SKM-1 treated with dmso at 0.1 percent for 144 hours (cell line): ENCODE data around the gene B4GALNT1.
"Not testable (repeated sequence)": the region's sequence is repeated elsewhere in the genome, so short reads cannot be mapped to it uniquely, and the experiment has no call there.

Experiments used
- DNase-seq: peaks from one replicate; lab custom pipeline; 2025; ENCODE audit not compliant: unreplicated experiment; lab: John Stamatoyannopoulos, UW

Gene B4GALNT1

GRCh38 chr12:57609781-57610553, 23.0 kb downstream of the B4GALNT1 start:
- no peak for DNase-seq

DNA sequence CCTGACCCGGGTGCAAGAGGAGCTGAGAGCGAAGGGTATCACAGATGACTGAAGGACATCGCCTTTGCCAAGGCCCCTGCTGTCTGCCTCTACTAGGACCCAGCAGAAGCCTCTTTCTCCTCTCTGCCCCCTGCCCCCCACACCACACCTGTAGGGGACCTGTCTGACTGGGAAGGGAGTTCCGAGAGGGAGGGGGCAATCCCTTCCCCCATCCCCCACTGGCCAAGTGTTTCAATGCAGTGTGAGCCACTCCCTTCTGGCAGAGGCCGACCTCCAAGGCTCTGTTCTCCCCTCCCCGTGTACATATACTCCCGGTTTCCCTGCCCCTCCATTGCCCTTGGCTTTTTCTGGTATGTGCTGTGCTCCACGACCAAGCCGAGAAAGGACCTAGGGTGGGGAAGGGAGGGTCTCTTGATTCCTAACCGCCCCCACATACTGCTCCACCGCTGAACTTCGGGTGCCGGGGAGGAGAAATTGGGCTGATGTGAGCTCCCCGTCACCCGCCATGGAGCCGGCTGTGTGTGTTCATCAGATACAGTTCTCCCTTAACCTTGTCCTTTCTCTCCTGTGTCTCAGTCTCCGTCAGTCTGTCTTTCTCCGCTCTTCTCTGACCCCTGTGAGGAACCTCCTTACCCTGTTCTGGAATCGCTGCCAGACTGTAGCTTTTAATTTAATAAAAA, 23.8 kb downstream of the B4GALNT1 start:
- no peak for DNase-seq

- DNase-seq: no peak
These were observed 24.9 kb downstream of the B4GALNT1 start for GRCh38 chr12:57607958-57608663.

DNA sequence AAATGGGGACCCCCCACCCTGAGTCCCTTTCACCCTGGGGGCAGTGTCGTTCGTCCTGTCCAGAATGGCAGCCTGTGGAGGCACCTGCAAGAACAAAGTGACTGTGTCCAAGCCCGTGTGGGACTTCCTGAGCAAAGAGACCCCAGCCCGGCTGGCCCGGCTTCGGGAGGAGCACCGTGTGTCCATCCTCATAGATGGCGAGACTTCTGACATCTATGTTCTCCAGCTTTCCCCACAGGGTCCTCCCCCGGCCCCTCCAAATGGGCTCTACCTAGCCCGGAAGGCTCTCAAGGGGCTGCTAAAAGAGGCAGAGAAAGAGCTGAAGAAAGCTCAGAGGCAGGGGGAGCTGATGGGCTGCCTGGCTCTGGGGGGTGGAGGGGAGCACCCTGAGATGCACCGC, 26.2 kb downstream of the B4GALNT1 start:
- no peak for DNase-seq

GRCh38 chr12:57606399-57606798, 26.6 kb downstream of the B4GALNT1 start:
- no peak for DNase-seq

GRCh38 chr12:57605811-57606311, 27.1 kb downstream of the B4GALNT1 start:
- no peak for DNase-seq

DNA sequence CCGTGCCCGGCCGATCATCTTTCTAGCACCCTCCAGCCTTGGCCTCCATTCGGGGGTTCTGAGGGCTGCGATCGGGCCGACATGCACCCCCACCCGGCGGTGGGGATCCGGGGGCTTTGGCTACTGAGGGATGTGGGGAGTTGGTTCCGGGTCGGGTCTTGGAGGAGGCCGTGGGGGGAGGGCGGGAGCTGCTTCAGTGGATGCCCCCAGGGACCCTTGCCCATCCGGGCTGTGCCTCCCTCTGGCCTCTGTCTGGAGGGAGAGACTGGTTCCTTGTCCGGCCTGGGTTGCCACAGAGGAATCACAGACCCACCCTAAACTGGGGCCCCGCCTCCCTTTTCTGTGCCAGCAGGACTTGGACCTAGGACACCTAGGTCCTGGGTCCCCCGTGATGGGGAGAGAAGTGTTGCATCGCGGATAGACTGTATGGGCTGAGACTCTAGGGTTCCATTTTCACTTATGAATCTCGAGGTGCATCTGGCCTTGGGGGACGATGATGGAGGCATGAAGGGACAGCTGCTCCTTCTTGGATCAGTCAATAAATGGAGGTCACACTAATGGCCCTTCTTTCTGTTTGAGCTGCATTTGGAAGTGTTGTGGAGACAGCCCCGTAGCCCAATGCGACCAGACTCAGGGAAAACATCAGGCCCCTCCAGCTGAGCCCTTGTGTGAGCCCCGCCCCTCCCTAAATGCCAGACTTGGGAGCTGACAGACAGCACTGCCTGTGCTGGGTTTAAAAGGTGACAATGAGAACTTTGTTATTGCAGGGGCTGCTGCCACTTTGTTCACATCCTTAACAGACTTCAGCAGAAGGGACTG, 27.8 kb downstream of the B4GALNT1 start:
- DNase-seq: no peak

DNA sequence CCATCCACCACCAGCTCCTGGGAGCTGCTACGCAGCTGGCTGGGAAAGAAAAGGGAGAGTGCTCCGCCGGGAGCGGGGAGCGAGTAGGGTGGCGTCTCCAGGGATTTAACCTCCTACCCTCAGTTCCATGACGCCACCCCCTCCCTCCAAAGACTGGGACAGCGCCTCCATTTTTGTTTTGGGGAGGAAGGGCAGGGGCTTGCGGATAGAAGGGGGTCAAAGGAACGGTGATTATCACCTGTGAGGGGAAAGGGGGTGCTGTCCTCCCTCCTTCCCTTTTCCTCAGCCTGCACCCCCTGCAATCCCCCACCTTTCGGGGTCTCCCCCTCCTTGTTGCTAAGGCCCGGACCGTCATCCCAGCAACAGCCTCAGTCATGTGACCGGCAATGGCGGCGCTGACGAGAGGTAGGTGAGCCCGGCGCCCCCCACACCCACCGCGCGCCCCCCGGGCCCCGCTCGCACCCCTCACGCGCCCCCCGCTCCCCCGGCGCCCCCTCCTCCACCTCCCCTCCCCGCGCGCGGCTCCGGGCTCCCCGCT, 28.5 kb downstream of the B4GALNT1 start, which contains the start of gene DTX3:
Gene DTX3 (plus strand): TSS at position 371 of the 538 bp plus-strand sequence. CDS start 1,694 bp downstream, outside the sequence.
- DNase-seq: no peak

DNA sequence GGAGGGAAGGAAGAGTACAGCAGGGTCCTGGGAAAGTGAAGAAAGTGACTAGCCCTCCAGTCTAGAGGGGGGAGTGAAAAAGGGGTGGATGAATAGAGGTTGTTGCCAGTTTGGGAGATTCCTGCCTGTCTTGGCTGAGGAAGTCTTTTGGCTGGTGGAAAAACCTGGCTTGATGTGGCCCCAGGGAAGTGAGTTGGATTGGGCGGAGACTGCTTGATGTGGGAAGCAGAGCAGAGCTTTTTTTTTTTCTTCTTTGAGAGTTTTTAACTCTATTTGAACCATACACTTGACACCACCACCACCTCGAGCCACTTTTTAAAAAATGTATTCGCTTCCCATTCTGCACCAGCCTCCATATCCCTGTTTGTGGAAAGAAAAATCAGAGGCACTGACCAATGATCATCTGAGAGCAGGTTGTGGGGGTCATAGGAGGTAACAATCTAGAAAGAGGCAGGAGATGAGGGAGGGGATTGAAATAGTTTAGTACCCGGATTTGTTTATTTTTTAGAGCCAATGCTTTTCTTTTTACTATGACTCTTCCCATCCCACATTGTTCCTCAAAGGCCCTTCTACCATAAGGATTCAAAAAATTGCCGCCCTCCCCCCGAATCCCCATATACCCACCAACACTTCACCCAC, 29.1 kb downstream of the B4GALNT1 start:
- DNase-seq: no peak

DNA sequence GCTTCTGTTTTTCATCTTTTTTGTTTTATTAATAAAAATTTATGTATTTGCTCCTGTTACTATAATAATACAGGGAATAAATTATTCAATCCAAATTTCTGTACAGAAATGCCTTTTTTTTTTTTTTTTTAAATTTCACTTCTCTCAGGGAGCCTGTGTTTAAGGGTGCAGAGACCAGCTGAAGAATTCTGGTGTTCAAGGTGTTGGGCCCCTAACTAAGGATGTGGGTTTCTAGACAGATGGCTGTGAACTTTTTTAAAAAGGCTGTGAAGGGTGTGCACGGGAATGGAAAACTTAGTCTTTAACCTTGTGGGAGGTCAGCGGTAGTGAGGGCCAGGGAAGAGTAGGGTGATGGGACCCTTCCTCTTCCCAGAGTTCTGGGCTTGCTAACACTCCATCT, 29.7 kb downstream of the B4GALNT1 start:
- no peak for DNase-seq

GRCh38 chr12:57602544-57602943, 30.5 kb downstream of the B4GALNT1 start:
- DNase-seq: no peak

DNA sequence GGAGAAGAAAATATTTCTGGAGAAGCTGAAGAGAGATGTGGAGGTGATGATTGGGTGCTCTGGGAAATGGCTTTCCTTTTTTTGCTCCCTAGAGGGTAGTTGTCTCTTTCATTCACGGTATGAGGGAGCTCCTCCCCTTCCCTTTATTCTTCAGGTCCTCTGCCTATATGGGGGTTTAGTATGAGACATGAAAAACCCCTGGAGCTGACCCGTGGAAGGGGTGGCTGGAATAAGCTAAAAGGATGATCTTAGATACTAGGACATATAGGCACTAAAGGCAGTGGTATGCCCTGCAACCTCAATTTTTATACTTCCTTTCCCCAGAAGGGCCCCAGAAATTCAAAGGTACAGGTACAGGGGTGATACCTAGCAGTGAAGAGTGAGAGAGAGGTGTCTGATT, 32.6 kb downstream of the B4GALNT1 start:
- no peak for DNase-seq

GRCh38 chr12:57593187-57593586, 39.8 kb downstream of the B4GALNT1 start:
- no peak for DNase-seq

DNA sequence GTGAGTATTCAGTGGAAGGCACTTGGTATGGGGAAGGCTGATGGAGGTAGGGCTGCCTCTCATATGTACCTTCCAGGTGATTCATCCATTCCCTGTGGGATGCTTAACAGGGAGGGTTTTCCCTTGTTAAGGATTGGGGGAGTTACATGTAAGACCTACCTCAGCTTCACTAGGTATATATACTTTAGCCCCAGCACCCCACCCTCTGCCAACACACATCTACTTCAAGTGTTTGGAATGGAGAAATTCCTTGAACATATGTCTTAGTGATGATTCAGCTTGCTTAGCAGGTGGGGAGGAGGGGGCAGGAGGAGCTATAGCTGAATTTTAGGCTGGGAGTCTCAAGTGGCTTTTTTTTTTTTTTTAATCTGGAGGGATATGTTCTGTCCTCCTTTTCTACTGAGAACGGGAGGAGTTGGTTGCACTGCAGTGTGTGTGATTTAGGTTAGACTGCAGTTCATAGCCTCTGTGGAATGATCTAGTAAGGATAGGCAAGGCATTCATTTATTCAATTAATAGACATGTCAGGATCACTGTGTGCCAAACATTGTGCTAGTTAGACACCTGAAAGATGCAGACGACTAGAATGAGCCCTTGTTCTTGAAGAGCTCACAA, 40.3 kb downstream of the B4GALNT1 start:
- no peak for DNase-seq

DNA sequence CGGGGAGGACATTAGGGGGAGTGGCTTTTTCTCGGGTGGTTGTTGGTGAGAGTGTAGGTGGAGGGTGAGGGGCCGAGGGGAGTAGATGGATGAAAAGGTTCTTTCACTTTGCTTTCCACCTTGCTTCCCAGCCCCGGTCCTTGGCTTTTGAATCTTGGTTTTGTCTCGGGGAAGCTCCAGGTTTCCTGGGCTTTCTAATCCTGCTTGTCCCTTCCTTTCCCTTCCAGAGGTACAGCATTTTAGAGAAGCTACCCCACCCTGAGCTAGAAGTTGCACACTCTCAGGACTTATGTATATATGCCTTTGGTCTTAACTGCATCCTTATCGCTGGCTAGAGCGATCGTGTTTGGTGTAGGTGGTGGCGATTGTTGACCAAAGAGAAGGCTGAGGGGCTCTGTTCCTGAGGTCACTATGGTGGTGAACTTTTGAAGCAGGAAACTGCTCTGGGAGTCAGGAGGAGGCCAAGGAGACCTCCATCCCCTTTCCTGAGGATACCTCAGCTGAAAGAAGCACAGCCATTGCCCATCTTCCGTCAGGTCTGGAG, 41.1 kb downstream of the B4GALNT1 start:
- DNase-seq: no peak

GRCh38 chr12:57590864-57591781, 41.9 kb downstream of the B4GALNT1 start, which contains the start of gene PIP4K2C:
Gene PIP4K2C, plus strand, starts transcription at chr12:57591192. Its CDS starts 98 bp downstream, at chr12:57591290.
- peak; percentile 3 for DNase-seq

DNA sequence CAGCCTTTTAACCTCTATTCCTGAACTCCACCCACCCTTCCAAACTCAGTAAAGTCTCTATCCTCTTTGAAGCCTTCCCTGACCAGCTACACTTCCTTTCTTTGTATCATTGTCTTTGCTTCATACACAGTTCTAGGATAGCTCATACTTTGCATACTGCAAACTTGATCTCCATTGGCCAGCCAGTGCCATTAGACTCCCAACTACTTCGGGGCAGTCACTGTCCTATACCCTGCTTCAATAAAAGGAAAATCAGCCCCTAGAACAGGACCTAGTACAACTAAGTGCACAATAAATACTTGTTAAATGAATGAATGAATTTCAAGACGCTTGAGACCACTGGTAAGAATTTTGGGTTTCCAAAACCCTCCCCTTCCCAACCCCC, 42.5 kb downstream of the B4GALNT1 start:
- DNase-seq: no peak

- DNase-seq: not testable (repeated sequence)
These were observed 43.9 kb downstream of the B4GALNT1 start for GRCh38 chr12:57588951-57589610.
